NCI-H187 treated with DMSO at 0.1 percent for 48 hours (cell line): ENCODE measurements around the gene ZNF398.
"Not testable (repeated sequence)": the region's sequence is repeated elsewhere in the genome, so short reads cannot be mapped to it uniquely, and the experiment has no call there.

Experiments used
- DNase-seq: peaks from one replicate; lab custom pipeline; 2025; lab: John Stamatoyannopoulos, UW

ZNF398 gene

GRCh38 chr7:149147072-149147751 lies at the start of gene ZNF398:
Gene ZNF398, plus strand, starts transcription at chr7:149147453. Its CDS starts 290 bp downstream, at chr7:149147743.
- no peak for DNase-seq

GRCh38 chr7:149099058-149099457 lies 48.2 kb upstream of the ZNF398 start:
- no peak for DNase-seq

GRCh38 chr7:149100821-149101220 lies 46.4 kb upstream of the ZNF398 start:
- DNase-seq = no peak

GRCh38 chr7:149102666-149103065 lies 44.6 kb upstream of the ZNF398 start:
- no peak for DNase-seq

GRCh38 chr7:149103424-149103823 lies 43.8 kb upstream of the ZNF398 start:
- no peak for DNase-seq

GRCh38 chr7:149104214-149104613 lies 43.0 kb upstream of the ZNF398 start:
- no peak for DNase-seq

GRCh38 chr7:149104749-149105148 lies 42.5 kb upstream of the ZNF398 start:
- no peak for DNase-seq

- no peak for DNase-seq
Measured at GRCh38 chr7:149109969-149110368, 37.3 kb upstream of the ZNF398 start.

GRCh38 chr7:149125189-149125862 lies 21.9 kb upstream of the ZNF398 start:
- no peak for DNase-seq

GRCh38 chr7:149125863-149126661 lies 21.2 kb upstream of the ZNF398 start, which contains the start of gene ZNF425:
Gene ZNF425, minus strand, starts transcription at chr7:149126324. Its CDS starts 111 bp downstream, at chr7:149126213.
- DNase-seq = peak; percentile 38

GRCh38 chr7:149126662-149127266 lies 20.5 kb upstream of the ZNF398 start:
- no peak for DNase-seq

- no peak for DNase-seq
Measured at GRCh38 chr7:149130572-149131198, 16.6 kb upstream of the ZNF398 start.

GRCh38 chr7:149133028-149133710 lies 14.1 kb upstream of the ZNF398 start:
- no peak for DNase-seq

GRCh38 chr7:149136118-149136517 lies 11.1 kb upstream of the ZNF398 start:
- DNase-seq = no peak

GRCh38 chr7:149140831-149141230 lies 6.4 kb upstream of the ZNF398 start:
- DNase-seq = no peak

- DNase-seq = no peak
Measured at GRCh38 chr7:149141893-149142292, 5.4 kb upstream of the ZNF398 start.

GRCh38 chr7:149144436-149144922 lies 2.8 kb upstream of the ZNF398 start:
- not testable (repeated sequence) for DNase-seq

- no peak for DNase-seq
Measured at GRCh38 chr7:149145031-149145845, 2.0 kb upstream of the ZNF398 start.

- DNase-seq = no peak
Measured at GRCh38 chr7:149147752-149148653, 750 bp downstream of the ZNF398 start.
